Muscle of leg (tissue), 11 donors: ENCODE results near the gene PIK3R6. TPM values are rescaled to one million over a fixed set of nuclear protein-coding genes. Genes with fewer than 3 reads are reported as not detected.

Experiments
- DNase-seq: peaks from one replicate; pipeline ENCODE4 v3.0.0; 2013
- H3K27ac ChIP-seq: one replicate; pipeline ENCODE4 v1.5.1; 2013; ENCODE audit warnings: mild to moderate bottlenecking, low read length, control low read depth
- H3K27me3 ChIP-seq: one replicate; pipeline ENCODE4 v1.6.1; 2013; ENCODE audit warnings: low read length; ENCODE audit not compliant: control insufficient read depth, insufficient read depth
- H3K36me3 ChIP-seq: one replicate; pipeline ENCODE4 v1.6.1; 2013; ENCODE audit warnings: low read length; ENCODE audit not compliant: control insufficient read depth, insufficient read depth
- H3K4me1 ChIP-seq: one replicate; pipeline ENCODE4 v1.6.1; 2013; ENCODE audit warnings: low read length; ENCODE audit not compliant: control insufficient read depth, insufficient read depth
- H3K4me3 ChIP-seq: one replicate; pipeline ENCODE4 v1.5.1; 2013; ENCODE audit warnings: low read length, control low read depth
- H3K9me3 ChIP-seq: replicated peaks from 2 replicates; pipeline ENCODE4 v1.6.1; 2013; ENCODE audit warnings: low read depth, low read length; ENCODE audit not compliant: control insufficient read depth
- WGBS: methylation state at CpG from one replicate; pipeline ENCODE4 v1.1.5; 2013; ENCODE audit warnings: missing lambda C conversion rate; ENCODE audit not compliant: insufficient coverage; 5-methylcytosine and 5-hydroxymethylcytosine counted together
- polyA plus RNA-seq, 8 donors: library from polyadenylated mRNA; unstranded; fragments of 120-200 nt; gene quantifications; one replicate each; pipeline versions ENCODE4 v1.2.1 to v1.2.3, GENCODE V29; 2013; ENCODE audit warnings: inconsistent platforms in 1 of 8, low replicate concordance in 1 of 8; ENCODE audit not compliant: insufficient read length in 8 of 8, insufficient read depth in 1 of 8
- total RNA-seq: library from RNA; stranded (reverse); fragments of 120-200 nt; gene quantifications from one replicate; pipeline ENCODE4 v1.2.4, GENCODE V29; 2013

The PIK3R6 gene
- total and polyA plus RNA-seq, 9 donors: 1.5 to 6.5 (median 4.9) TPM

- 38% methylated on average over 15 of the region's 17 CpGs for WGBS
- no peaks in the 10 kb centered on the region for H3K36me3 ChIP-seq
- DNase-seq: peak; percentile 32
Observed at GRCh38 chr17:8894202-8894671, 26.8 kb upstream of the PIK3R6 start.

GRCh38 chr17:8893621-8894201 is 26.2 kb upstream of the PIK3R6 start:
- no peak for DNase-seq
- WGBS: 61% methylated on average over 13 of the region's 15 CpGs
- no peak overlapping the region for H3K4me3 ChIP-seq
- no peaks in the 10 kb centered on the region for H3K36me3 ChIP-seq
- no peak overlapping the region for H3K27ac ChIP-seq
- H3K9me3 ChIP-seq: no peaks in the 10 kb centered on the region
- H3K4me1 ChIP-seq: peaks cover 8% of the 10 kb centered on the region
- H3K27me3 ChIP-seq: peaks cover 3% of the 10 kb centered on the region

More at GRCh38 chr17:8894202-8894671, 26.8 kb upstream of the PIK3R6 start:
- Histone ChIP-seq H3K27me3 (peaks cover 3% of the 10 kb centered on the region), H3K27ac (no peak overlapping the region), H3K4me3 (no peak overlapping the region), H3K9me3 (no peaks in the 10 kb centered on the region), H3K4me1 (peaks cover 6% of the 10 kb centered on the region)

- no peaks in the 10 kb centered on the region for H3K36me3 ChIP-seq
Observed at GRCh38 chr17:8893059-8893458, 25.6 kb upstream of the PIK3R6 start.

GRCh38 chr17:8892338-8892690 is 24.8 kb upstream of the PIK3R6 start:
- Histone ChIP-seq H3K27ac (no peak overlapping the region), H3K4me1 (peaks cover 14% of the 10 kb centered on the region), H3K9me3 (no peaks in the 10 kb centered on the region), H3K36me3 (no peaks in the 10 kb centered on the region), H3K4me3 (no peak overlapping the region), H3K27me3 (no peaks in the 10 kb centered on the region)
- no peak for DNase-seq
- 38% methylated on average over 4 of the region's 6 CpGs for WGBS

More at GRCh38 chr17:8893059-8893458, 25.6 kb upstream of the PIK3R6 start:
- Histone ChIP-seq H3K9me3 (no peaks in the 10 kb centered on the region), H3K27me3 (peaks cover 3% of the 10 kb centered on the region), H3K4me1 (peaks cover 14% of the 10 kb centered on the region), H3K4me3 (no peak overlapping the region), H3K27ac (no peak overlapping the region)
- 83% methylated on average over 1 of the region's 3 CpGs for WGBS
- no peak for DNase-seq

- 95% methylated on average over 11 of the region's 12 CpGs for WGBS
- no peaks in the 10 kb centered on the region for H3K36me3 ChIP-seq
- H3K9me3 ChIP-seq: no peaks in the 10 kb centered on the region
- H3K27ac ChIP-seq: no peak overlapping the region
- H3K4me3 ChIP-seq: no peak overlapping the region
- peaks cover 14% of the 10 kb centered on the region for H3K4me1 ChIP-seq
- no peaks in the 10 kb centered on the region for H3K27me3 ChIP-seq
- no peak for DNase-seq
Observed at GRCh38 chr17:8890671-8891070, 23.2 kb upstream of the PIK3R6 start.

GRCh38 chr17:8889458-8890210 is 22.2 kb upstream of the PIK3R6 start:
- no peaks in the 10 kb centered on the region for H3K9me3 ChIP-seq
- 89% methylated on average over 12 of the region's 14 CpGs for WGBS
- no peak overlapping the region for H3K27ac ChIP-seq
- no peak overlapping the region for H3K4me3 ChIP-seq
- H3K36me3 ChIP-seq: no peaks in the 10 kb centered on the region
- H3K4me1 ChIP-seq: peaks cover 14% of the 10 kb centered on the region
- H3K27me3 ChIP-seq: no peaks in the 10 kb centered on the region
- no peak for DNase-seq

GRCh38 chr17:8888704-8889302 is 21.3 kb upstream of the PIK3R6 start:
- no peak for DNase-seq
- Histone ChIP-seq H3K4me3 (no peak overlapping the region), H3K27me3 (no peaks in the 10 kb centered on the region), H3K9me3 (no peaks in the 10 kb centered on the region), H3K4me1 (peaks cover 8% of the 10 kb centered on the region), H3K36me3 (no peaks in the 10 kb centered on the region), H3K27ac (no peak overlapping the region)
- WGBS: 67% methylated on average over 6 of the region's 8 CpGs

- 62% methylated on average over 30 of the region's 39 CpGs for WGBS
- Histone ChIP-seq H3K4me1 (peaks cover 8% of the 10 kb centered on the region), H3K4me3 (no peak overlapping the region), H3K27ac (no peak overlapping the region), H3K9me3 (no peaks in the 10 kb centered on the region), H3K36me3 (no peaks in the 10 kb centered on the region), H3K27me3 (no peaks in the 10 kb centered on the region)
- DNase-seq: peak; percentile 55
Observed at GRCh38 chr17:8887834-8888703, 20.6 kb upstream of the PIK3R6 start.

GRCh38 chr17:8887301-8887700 is 19.8 kb upstream of the PIK3R6 start:
- no peak for DNase-seq
- no peaks in the 10 kb centered on the region for H3K9me3 ChIP-seq
- H3K4me1 ChIP-seq: peaks cover 8% of the 10 kb centered on the region
- no peak overlapping the region for H3K4me3 ChIP-seq
- H3K36me3 ChIP-seq: no peaks in the 10 kb centered on the region
- no peak overlapping the region for H3K27ac ChIP-seq
- WGBS: 91% methylated on average over 11 of the region's 11 CpGs
- H3K27me3 ChIP-seq: no peaks in the 10 kb centered on the region
